ENCODE measurements around the gene PKD2L2.
"Not testable (repeated sequence)": the region's sequence is repeated elsewhere in the genome, so short reads cannot be mapped to it uniquely, and the experiment has no call there.

Gene PKD2L2

GRCh38 chr5:137960141-137960540 lies 70.9 kb downstream of the PKD2L2 start:
- no peak for DNase-seq

DNA sequence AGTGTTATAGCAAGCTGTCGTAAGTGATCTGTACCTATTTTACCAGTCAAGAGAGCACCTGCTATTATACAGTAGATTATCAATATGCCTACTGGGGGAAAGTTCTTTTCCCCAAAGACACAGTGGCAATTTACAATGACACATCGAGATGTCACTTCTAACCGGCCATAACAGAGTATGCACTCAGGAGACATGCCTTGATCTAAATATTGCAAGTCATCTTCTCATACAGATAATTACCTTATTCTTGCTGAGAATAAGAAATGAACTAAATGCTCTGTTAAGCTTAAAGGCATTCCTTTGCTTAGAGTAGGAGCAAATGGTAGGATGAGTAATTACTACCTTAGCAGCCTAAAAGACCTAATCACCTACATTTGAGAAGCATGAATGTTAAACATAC lies 71.6 kb downstream of the PKD2L2 start:
- no peak for DNase-seq

DNA sequence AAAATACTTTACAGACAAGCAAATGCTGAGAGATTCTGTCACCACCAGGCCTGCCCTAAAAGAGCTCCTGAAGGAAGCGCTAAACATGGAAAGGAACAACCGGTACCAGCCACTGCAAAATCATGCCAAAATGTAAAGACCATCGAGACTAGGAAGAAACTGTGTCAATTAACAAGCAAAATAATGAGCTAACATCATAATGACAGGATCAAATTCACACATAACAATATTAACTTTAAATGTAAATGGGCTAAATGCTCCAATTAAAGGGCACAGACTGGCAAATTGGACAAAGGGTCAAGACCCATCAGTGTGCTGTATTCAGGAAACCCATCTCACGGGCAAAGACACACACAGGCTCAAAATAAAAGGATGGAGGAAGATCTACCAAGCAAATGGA lies 81.1 kb downstream of the PKD2L2 start:
- not testable (repeated sequence) for DNase-seq

DNA sequence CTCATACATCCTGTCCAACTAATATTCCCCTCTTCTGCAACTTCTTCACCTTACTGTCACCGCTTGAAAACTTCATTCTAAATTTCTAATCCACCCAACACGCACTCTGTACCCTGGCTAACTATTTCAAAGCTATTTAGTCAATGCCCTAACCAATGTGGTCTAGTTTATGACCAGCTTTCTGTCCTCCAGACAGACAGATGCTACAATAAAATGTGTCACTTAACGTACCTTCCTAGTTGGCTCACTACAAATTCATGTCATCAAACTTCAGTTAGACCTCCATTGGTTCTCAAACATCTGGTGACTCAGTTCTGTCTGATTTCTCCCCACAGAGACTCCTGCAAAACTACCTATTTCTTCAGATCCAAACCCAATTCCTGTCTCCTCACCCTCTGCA lies 86.0 kb downstream of the PKD2L2 start:
- DNase-seq: no peak

DNA sequence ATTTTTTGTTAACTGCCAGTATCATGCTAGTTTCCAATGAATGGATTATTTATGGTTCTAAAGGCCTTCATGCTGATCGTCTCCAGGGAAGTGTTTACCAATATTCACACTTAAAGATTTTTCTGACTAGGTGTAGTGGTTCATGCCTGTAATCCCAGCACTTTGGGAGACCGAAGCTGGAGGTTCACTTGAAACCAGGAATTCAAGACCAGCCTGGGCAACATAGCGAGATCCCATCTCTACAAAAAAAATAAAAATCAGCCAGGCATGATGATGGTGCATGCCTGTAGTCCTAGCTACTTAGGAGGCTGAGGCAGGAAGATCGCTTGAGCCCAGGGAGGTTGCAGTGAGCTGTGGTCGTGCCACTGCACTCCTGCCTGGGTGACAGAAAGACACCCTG lies 100.2 kb downstream of the PKD2L2 start:
- DNase-seq: no peak

Data from NCI-H510A (cell line).